Endothelial cell of umbilical vein (primary cell): Measurements from ENCODE around the gene SH3PXD2A.

ENCODE experiments used
- CTCF ChIP-seq, 2 donors: IDR thresholded peaks; 1 replicate in 1 of 2; 2 replicates in 1 of 2; pipeline ENCODE4 v1.5.1; 2011; ENCODE audit warnings: low read length in 2 of 2, mild to moderate bottlenecking in 2 of 2, moderate library complexity in 2 of 2, control low read depth in 1 of 2, inconsistent platforms in 1 of 2, low read depth in 1 of 2; ENCODE audit not compliant: insufficient read depth in 1 of 2; ENCODE audit errors: extremely low read depth in 1 of 2
- FOS ChIP-seq: IDR thresholded peaks from 2 replicates; pipeline ENCODE4 v1.6.1; 2011; ENCODE audit warnings: mild to moderate bottlenecking, low read length, moderate library complexity, borderline replicate concordance; ENCODE audit not compliant: insufficient read depth
- JUN ChIP-seq: IDR thresholded peaks from 2 replicates; pipeline ENCODE4 v1.6.1; 2011; ENCODE audit warnings: borderline replicate concordance, low read depth; ENCODE audit not compliant: insufficient read length, insufficient read depth
- MAX ChIP-seq: IDR thresholded peaks from 2 replicates; pipeline ENCODE4 v1.6.1; 2011; ENCODE audit not compliant: insufficient read depth, insufficient read length
- POLR2A ChIP-seq: IDR thresholded peaks from 2 replicates; pipeline ENCODE4 v1.6.1; 2012; ENCODE audit warnings: low read depth, mild to moderate bottlenecking, control low read depth, low read length
- POLR2AphosphoS5 ChIP-seq: IDR thresholded peaks from 2 replicates; pipeline ENCODE4 v1.6.1; 2012; ENCODE audit warnings: low read depth, mild to moderate bottlenecking, control low read depth, low read length, moderate library complexity; ENCODE audit not compliant: insufficient read depth

- TF ChIP-seq CTCF (IDR thresholded peaks at IDR 0.05; ENCODE audit: extremely low read depth in 1 of 2, insufficient read depth in 1 of 2, low read depth in 1 of 2, low read length in 2 of 2) (no peak), POLR2A (no peak), POLR2AphosphoS5 (no peak), FOS (no peak), JUN (no peak), MAX (no peak)
These were observed 192.1 kb downstream of the SH3PXD2A start for GRCh38 chr10:103663236-103663635.
